ENCODE data around the gene ALOX12.
A peak's percentile ranks its signal among the peaks of the same experiment; 100 is the strongest.
"Not testable (repeated sequence)": the region's sequence is repeated elsewhere in the genome, so short reads cannot be mapped to it uniquely, and the experiment has no call there.

The ALOX12 gene

DNA sequence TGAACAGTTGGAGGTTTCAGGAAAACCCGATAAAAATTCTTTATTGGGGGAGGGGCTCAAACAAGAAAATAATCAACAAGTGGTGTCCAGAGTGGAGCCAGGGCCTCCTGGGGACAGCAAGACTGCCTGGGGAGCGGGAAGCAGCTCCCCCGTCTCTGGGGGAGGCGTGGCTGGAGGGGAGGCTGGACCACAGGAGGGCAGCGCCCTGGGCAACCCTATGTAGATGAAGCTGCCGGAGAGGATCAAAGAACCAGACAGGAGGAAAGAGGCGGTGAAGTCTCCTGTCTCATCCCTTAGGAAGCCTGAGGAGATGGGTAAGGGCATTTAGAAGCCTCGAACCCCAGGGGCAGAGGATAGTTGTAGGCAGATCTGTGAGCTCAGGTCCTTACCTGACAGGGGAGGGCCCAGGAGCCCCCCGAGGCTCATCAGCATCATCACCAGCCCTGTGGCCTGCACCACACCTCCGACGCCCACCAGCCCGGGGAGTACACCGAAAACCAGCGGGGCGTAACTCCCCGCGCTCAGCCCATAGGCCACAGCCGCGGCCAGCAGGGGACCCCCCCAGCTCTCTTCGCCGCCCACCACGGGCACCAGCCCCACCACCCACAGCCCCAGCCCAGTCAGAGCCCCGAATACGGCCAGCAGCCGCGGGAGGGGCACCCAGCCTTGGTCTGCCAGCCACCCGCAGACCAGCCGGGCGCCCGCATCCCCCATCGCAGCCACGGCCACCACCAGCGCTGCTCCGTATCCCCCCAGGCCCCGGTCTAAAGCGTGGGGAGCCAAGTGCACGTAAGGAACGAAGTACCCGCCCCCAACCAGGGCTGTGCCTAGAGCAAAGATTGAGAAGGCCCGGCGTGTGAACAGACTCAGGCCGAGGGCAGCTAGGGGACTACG lies 46.0 kb downstream of the ALOX12 start:
- TF ChIP-seq, protein P1, sequence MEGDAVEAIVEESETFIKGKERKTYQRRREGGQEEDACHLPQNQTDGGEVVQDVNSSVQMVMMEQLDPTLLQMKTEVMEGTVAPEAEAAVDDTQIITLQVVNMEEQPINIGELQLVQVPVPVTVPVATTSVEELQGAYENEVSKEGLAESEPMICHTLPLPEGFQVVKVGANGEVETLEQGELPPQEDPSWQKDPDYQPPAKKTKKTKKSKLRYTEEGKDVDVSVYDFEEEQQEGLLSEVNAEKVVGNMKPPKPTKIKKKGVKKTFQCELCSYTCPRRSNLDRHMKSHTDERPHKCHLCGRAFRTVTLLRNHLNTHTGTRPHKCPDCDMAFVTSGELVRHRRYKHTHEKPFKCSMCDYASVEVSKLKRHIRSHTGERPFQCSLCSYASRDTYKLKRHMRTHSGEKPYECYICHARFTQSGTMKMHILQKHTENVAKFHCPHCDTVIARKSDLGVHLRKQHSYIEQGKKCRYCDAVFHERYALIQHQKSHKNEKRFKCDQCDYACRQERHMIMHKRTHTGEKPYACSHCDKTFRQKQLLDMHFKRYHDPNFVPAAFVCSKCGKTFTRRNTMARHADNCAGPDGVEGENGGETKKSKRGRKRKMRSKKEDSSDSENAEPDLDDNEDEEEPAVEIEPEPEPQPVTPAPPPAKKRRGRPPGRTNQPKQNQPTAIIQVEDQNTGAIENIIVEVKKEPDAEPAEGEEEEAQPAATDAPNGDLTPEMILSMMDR (IDR thresholded peaks at IDR 0.05) = no peak
- no peak for DNase-seq (ENCODE audit: low spot score)
- Histone ChIP-seq H3K4me3 (peak overlapping the region; percentile 72), H3K27ac (no peak overlapping the region)

DNA sequence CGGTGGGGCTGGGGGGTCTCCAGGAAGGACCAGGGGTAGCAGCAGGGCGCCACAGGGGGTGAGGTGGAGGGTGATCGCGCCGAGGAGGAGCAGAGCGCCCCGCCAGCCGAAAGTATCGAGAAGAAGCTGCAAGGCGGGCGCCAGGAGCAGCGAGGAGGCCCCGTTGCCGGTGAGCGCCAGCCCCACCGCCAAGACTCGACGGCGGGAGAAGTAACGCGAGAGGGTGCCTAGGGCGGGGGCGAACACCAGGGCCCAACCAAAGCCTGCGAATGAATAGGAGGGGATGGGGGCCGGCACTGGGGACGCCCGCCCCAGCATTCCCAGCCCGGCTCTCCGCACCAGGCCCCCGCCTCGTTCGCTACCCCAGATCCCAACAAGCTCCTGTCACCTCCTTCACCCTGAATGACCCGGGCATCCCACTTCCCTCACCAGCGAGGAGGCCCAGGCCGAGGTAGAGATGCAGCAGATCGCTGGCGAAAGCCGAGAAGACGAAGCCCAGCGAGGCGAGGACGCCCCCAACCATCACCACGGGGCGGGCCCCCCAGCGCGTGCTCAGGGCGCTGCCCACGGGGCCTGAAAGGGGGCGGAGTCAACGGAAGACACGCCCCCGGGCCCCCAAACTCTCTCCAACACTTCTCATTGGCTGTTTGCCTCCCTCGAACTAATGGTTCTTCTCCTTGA lies 46.8 kb downstream of the ALOX12 start:
- no peak for DNase-seq (ENCODE audit: low spot score)
- Histone ChIP-seq H3K4me3 (peak overlapping the region; percentile 72), H3K27ac (no peak overlapping the region)
- TF ChIP-seq, protein P1 (IDR thresholded peaks at IDR 0.05) = no peak

DNA sequence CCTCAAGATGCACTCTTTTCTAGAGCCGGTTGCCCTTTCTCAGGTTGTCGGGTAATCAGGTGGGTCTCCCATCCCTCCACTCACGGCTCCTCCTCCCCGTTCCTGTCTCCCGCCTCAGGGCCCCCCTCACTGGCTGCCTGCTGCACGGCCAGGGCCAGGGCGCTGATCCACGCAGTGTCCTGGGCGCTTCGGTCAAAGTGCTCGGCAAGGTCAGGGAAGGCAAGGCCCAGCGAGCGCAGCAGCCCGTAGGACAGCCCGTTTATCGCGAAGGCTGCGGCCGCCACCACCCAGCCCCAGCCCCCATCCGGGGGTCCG lies 47.3 kb downstream of the ALOX12 start:
- H3K27ac ChIP-seq = peak overlapping the region in 1 of 2 donors; percentile 5
- DNase-seq (ENCODE audit: low spot score) = no peak
- H3K4me3 ChIP-seq = peak overlapping the region; percentile 72

DNA sequence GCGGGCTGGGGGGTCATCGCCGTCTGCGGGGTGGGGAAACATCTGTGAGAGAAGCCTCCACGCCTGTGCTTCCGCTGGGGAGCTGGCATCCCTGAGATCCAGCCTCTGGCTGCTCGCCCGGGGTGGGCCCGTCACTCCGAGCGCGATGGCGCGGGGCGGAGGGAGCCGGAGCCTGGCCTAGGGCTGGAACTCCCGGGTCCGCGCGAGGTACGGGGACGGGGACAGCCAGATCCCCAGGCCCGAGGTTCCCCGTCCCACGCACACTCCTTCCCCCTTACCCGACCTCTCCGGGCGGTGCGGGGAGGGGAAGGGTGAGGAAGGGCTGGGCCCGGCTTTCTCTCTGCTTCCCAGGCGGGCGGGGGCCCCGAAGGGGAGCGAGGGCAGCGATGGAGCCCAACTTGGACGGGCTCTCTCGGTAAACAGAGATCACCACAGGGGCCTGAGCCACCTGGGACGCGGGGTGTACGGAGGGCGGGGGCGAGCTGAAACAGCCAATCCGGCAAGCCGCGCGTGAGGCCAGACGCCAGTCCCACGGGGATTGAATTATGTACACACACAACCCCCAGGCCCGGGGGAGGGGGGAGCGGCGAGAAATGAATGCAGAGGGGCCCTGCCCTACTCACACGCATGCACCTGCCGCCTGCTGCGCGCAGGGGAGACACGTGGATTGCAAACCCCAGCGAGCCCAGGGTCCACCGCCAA lies 47.8 kb downstream of the ALOX12 start, which contains the start of gene SLC16A11:
TSS of gene SLC16A11 (minus strand) at position 596 of the 702 bp plus-strand sequence. CDS start at position 17, 579 bp downstream.
- TF ChIP-seq, protein P1 (IDR thresholded peaks at IDR 0.05) = no peak
- DNase-seq (ENCODE audit: low spot score) = no peak
- Histone ChIP-seq H3K27ac (peak within 1 kb of the TSS in 1 of 2 donors; percentile 5), H3K4me3 (peak within 1 kb of the TSS; percentile 72)

More for the DNA sequence above, 47.3 kb downstream of the ALOX12 start:
- TF ChIP-seq, protein P1 (IDR thresholded peaks at IDR 0.05) = no peak

DNA sequence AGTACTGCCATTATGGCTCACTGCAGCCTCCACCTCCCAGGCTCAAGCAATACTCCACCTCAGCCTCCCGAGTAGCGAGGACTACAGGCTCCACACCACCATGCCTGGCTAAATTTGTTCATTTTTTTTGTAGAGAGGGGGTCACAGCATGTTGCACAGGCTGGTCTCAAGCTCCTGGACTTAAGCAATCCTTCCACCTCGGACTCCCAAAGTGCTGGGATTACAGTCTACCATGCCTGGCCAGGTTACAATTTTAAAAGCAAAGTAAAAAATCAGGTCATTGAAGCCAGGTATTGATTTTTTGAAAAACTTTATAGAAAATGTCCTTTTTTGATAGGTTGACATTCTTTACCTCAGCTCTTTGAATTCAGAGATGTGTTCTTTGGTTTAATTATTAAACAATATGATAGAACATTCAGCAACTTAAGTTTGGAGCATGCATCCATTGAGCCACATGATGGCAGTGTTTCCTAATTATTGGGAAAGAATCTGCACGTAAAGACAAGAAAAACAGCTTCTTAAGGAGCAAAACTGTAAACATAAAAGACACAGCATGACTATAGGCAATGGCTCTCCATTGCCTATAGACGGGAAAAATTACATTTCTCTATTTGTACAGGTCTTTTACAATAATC lies 49.8 kb downstream of the ALOX12 start:
- no peak for DNase-seq (ENCODE audit: low spot score)
- TF ChIP-seq, protein P1 (IDR thresholded peaks at IDR 0.05) = peak; percentile 57
- H3K27ac ChIP-seq = no peak overlapping the region
- peak overlapping the region; percentile 46 for H3K4me3 ChIP-seq

DNA sequence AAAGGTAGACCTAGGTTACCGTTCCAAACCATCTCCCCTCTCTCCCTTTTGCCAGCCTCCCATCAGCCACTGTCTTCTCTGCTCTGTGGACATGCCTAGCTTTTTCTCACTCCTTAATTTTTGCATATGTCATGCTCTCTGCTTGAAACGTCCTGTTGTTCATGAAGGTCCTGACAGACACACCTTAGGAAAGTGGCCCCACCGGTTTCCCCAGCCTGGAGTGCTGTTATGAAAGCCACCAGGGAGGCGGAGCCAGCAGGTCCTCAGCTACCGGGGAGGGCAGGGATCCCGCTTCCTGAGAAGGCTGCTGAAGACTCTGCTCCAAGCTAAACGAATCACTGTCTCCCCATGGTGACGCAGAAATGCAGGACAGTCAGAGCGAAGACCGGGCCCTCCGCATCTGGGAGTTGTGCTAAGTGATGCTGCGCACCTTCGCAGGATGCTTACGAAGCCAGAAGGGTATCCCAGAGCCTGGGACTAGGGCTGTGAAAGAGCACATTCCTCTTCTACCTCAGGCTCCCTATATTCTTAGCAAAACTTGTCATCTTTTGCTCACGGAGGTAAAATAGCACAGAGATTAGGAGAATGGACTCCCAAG lies 50.4 kb downstream of the ALOX12 start:
- no peak for DNase-seq (ENCODE audit: low spot score)
- peak overlapping the region; percentile 46 for H3K4me3 ChIP-seq
- TF ChIP-seq, protein P1 (IDR thresholded peaks at IDR 0.05) = no peak
- H3K27ac ChIP-seq = no peak overlapping the region

DNA sequence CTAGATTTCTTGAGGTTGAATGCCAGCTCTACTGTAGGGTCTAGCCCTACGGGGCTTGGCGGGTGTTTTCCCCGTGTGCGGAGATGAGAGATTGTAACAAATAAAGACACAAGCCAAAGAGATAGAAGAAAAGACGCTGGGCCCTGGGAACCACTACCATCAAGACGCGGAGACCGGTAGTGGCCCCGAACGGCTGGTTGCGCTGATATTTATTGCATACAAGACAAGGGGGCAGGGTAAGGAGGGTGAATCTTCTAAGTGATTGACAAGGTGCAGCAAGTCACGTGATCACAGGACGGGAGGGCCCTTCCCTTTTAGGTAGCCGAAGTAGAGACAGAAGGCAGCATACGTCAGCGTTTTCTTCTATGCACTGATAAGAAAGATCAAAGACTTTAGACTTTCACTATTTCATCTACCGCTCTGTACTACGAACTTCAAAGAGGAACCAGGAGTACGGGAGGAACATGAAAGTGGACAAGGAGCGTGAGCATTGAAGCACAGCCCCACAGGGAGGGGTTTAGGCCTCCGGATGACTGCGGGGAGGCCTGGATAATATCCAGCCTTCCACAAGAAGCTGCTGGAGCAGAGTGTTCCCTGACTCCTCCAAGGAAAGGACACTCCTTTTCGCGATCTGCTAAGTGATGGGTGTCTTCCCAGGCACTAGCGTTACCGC lies 51.0 kb downstream of the ALOX12 start:
- DNase-seq (ENCODE audit: low spot score); H3K27ac ChIP-seq: not testable (repeated sequence)
- H3K4me3 ChIP-seq = peak overlapping the region; percentile 46
